Amygdala (tissue), 56 donors: ENCODE data around the gene SLC22A4.

ENCODE experiments used
- DNase-seq, 56 donors: peaks; one replicate each; lab custom pipeline; 2025; lab: John Stamatoyannopoulos, UW

The SLC22A4 gene

DNA sequence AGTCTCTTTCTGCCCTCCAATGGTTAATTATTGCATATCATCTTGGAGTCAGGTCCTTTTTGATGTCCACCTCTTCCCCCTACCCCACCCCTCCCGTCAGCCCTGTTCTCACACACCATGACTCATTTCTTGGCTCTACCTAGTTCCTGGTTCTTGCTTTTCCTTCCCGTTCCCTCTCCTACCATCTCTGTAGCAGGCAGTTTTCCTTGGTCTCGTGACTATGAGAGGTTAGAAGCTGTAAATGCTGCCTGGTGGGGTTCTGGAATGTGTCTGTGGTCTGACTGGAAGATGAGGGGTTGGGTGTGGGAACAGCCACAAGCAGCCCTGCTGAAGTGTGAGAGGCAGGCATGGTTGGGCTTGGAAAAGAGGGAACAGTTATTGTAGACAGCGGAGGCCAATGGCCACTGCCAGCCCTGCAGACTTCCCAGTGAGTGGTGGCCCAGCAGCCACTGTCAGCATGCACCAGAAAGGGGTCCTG, 93.5 kb downstream of the SLC22A4 start:
- DNase-seq, result peak in 1 of 56 donors; percentile 7

DNA sequence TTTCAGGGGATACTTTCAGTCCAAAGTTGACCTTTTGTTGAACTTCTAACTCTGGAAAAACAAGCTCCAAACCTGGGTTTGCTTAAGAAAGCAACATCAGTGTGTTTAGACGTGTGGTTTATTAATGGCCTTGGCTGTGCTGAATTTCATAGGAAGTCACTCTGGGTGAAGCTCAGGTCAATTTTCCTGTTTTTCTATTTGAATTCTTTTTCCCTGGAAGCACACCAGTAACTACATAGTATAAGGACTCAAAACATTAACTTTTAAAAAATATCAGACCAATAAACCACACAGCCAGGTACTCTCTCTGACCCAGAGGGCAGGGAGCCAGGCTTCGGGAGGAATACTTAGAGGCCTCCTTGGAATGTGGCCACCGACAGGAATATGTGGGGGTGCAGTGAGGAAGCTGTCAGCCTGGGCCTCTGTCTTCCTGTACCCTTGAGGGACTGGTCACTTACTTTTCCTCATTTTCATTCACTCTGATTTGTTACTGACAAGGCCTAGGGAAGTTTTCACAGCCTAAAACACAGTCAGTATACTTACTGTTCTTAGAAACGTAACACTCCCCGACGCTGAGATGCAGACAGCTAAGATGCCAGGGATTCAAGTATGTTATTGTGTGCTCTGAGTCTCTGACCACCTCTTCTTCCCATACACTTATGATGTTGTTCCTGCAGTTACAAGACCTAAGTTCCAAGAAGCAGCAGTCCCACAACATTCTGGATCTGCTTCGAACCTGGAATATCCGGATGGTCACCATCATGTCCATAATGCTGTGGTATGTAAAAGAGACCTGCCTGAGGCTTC, 94.3 kb downstream of the SLC22A4 start:
- DNase-seq, result no peak

DNA sequence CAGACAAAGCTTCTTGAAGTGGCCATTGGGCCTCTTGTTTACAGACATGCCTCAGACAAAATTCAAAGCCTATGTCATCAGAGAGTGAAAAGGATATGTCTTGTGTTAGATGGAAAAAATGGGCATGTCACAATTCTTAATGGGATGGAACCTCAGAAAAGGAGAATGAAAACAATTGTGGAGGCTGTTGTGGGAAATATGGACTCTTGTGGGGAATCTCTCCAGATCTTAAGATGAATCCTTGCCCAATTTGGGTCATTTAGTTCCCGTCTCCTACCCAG, 94.8 kb downstream of the SLC22A4 start:
- DNase-seq, result no peak

DNA sequence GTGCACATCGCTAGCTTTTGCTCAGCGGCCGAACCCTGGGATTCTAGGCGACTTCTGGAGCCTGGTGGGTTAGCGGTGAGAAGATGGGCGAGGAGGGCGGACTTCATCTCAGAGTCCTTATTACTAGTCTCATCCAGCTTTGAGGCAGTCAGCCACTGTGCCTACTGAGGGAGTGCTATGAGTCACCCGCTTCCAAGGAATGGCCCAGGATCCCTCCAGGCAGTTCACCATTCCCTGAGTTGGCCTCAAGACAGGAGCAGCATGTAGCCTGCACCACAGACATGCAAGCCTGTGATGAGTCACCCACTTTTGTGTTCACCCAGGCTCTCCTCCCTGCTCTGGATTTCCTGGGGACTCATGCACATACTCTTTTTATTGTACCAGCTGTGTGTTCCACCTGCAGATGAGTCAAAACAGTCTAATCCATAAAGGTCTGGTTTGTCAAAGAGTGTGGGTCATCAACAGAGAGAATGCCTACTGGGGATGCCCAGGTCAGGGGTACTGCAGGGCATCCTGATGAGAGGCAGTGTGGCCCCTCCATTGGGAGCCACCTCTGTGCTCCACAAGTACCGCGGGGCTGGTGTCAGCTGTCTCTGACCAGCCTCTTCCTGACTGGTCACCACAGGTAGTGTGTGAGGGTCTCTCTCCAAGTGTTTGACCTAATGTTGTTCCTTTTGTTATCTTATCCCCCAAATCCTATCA, 95.5 kb downstream of the SLC22A4 start:
- DNase-seq, result no peak

DNA sequence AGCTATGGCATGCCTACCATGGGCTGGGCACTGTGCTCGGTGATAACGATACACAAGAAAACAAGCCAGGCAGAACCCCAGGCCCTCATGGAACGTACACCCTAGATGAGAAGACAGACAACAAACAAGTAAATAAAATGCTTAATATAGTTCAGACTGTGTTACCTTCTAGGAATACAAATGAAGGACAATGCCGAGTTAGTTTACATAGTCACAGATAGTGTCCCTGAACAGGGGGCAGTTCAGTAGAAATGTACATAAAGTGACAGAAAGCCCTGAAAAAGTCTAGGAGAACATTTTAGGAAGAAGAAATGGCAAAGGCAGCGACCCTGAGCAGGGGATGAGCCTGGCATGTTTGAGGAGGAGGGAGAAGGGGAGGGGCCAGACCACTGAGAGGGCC, 97.1 kb downstream of the SLC22A4 start:
- no peak for DNase-seq

DNA sequence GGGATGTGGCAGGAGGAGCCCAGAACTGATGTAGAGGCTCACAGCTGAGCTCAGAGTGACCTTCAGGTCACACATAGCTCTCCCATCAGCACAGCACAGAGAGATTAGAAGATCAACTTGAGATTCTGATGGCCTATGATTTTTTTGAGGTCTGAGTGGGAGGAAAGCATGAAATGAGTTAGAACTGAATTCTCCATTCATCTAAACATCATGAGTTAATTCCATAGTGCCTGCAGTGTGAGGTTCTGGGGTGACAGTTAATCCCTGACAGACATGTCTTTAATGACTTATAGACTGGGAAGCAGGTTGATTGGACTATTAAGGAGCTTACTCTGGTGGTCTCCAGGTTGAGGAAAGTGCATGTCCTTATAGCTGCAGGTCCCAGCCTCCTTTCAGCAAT, 97.7 kb downstream of the SLC22A4 start:
- DNase-seq, result no peak

DNA sequence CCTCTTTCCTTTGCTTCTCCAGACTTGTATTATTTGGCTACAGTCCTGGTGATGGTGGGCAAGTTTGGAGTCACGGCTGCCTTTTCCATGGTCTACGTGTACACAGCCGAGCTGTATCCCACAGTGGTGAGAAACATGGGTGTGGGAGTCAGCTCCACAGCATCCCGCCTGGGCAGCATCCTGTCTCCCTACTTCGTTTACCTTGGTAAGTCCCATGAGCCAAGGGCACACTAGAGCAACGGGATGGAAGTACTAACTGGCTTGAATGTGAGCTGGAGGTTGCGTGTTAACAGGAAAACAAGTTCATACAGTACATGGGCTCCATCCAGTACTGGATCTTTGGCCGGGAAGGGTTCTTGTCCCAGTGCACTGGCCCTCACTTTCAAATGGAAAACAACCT, 98.2 kb downstream of the SLC22A4 start:
- DNase-seq, result no peak

DNA sequence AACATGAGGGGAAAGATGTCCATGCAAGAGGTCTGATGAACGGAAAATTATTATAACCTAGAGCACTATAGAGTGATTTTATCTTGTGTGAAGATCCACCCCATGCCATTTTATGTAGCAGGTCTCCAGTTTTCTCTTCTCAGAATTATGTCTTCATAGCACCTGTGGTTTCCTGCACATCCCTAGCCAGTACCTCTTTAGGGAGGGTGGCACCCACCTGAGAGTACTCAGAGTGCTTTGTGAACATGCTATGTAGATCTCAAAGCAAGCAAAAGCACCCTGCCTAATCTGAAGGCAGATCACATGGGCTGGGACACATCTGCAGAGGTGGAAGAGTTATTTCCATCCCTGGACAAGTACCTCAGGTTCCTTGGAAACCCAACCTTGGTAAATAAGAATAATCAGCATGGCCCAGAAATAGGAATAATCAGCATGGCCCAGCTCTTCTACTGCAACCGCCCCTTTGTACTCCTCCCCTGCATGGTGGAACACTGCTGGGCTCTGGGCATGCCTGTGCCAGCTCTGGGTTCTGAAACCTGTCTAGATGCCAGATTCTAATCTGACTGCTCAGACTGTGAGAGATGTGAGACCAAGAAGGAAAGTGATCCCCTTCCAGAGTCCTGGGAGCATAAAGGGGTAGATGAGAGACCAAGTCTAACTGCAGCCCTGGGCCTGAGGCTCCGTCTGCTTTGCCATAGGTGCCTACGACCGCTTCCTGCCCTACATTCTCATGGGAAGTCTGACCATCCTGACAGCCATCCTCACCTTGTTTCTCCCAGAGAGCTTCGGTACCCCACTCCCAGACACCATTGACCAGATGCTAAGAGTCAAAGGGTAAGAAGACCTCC, 99.0 kb downstream of the SLC22A4 start:
- DNase-seq, result no peak
